Parathyroid adenoma (tissue), 2 donors: Measurements from ENCODE around the gene GTPBP3.

Source experiments
- H2AFZ ChIP-seq: fragments of 300-600 bp; sonication (generic); one replicate; pipeline ENCODE4 v1.7.0; 2017; ENCODE audit warnings: antibody characterized with exemption, mild to moderate bottlenecking
- H3K27ac ChIP-seq: fragments of 300-600 bp; sonication (generic); one replicate; pipeline ENCODE4 v1.7.0; 2017
- H3K27me3 ChIP-seq: fragments of 300-600 bp; sonication (generic); one replicate; pipeline ENCODE4 v1.7.0; 2017; ENCODE audit warnings: low read length; ENCODE audit not compliant: control insufficient read depth, insufficient read depth
- H3K36me3 ChIP-seq: fragments of 300-600 bp; sonication (generic); one replicate; pipeline ENCODE4 v1.7.0; 2017; ENCODE audit warnings: low read length; ENCODE audit not compliant: control insufficient read depth, insufficient read depth
- H3K4me1 ChIP-seq: fragments of 300-600 bp; sonication (generic); one replicate; pipeline ENCODE4 v1.7.0; 2017; ENCODE audit warnings: control low read depth
- H3K4me2 ChIP-seq: fragments of 300-600 bp; sonication (generic); one replicate; pipeline ENCODE4 v1.7.0; 2017; ENCODE audit warnings: low read length
- H3K4me3 ChIP-seq: fragments of 300-600 bp; sonication (generic); one replicate; pipeline ENCODE4 v1.7.0; 2017; ENCODE audit warnings: low read depth, low read length
- H3K79me2 ChIP-seq: fragments of 300-600 bp; sonication (generic); one replicate; pipeline ENCODE4 v1.7.0; 2017; ENCODE audit warnings: control low read depth
- H3K9ac ChIP-seq: fragments of 300-600 bp; sonication (generic); one replicate; pipeline ENCODE4 v1.7.0; 2017; ENCODE audit warnings: mild to moderate bottlenecking
- H3K9me3 ChIP-seq: fragments of 300-600 bp; sonication (generic); one replicate; pipeline ENCODE4 v1.7.0; 2017; ENCODE audit warnings: low read length; ENCODE audit not compliant: control insufficient read depth
- TF ChIP-seq, protein P1 (sequence below): fragments of 300-600 bp; sonication (generic); IDR thresholded peaks from one replicate; pipeline ENCODE4 v1.7.0; 2017; ENCODE audit warnings: antibody characterized with exemption, mild to moderate bottlenecking
- donor health status: primary hyperparathyroidism.

The GTPBP3 gene

DNA sequence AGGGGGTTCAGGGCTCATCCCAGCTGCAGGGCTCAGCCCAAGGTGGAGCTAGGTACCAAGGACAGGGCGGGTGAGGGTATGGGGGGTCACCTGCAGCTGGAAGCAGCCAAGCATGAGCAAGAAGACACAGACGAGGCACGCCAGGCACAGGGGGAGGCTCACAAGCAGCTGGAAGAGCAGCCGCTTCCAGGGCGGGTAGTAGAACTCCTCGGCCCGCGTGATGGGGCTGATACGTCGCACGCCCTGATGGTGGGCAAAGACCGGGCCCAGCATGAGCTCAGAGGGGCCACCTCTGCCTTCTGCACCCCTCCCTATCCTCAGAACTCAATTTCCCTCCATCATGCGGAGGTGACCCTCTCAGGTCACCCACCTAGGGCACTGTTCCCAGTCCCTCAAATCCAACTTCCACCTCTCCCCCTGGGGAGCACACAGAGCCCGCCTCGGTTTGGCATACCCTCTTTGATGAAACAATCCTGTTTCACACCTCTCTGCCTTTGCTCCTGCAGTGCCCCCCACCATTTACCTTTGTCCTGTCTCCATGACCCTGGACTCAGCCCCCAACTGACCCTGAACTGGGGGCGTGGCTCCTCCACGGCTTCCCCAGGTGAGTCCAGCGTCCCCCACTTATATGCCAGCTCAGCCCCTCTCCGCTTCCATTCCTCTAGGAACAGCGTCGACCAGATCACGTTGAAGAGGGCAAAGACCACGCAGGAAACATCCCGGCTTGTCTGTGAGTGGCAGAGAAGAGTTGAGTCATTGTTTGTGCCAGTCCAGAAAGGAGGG lies 6.9 kb upstream of the GTPBP3 start:
- Histone ChIP-seq H3K79me2 (no peaks in the 10 kb centered on the region), H3K4me3 (no peak overlapping the region), H3K36me3 (no peaks in the 10 kb centered on the region), H2AFZ (no peak overlapping the region), H3K4me1 (no peaks in the 10 kb centered on the region), H3K4me2 (no peak overlapping the region), H3K27ac (no peak overlapping the region), H3K9me3 (no peaks in the 10 kb centered on the region), H3K27me3 (no peaks in the 10 kb centered on the region), H3K9ac (no peak overlapping the region)
- TF ChIP-seq, protein P1, sequence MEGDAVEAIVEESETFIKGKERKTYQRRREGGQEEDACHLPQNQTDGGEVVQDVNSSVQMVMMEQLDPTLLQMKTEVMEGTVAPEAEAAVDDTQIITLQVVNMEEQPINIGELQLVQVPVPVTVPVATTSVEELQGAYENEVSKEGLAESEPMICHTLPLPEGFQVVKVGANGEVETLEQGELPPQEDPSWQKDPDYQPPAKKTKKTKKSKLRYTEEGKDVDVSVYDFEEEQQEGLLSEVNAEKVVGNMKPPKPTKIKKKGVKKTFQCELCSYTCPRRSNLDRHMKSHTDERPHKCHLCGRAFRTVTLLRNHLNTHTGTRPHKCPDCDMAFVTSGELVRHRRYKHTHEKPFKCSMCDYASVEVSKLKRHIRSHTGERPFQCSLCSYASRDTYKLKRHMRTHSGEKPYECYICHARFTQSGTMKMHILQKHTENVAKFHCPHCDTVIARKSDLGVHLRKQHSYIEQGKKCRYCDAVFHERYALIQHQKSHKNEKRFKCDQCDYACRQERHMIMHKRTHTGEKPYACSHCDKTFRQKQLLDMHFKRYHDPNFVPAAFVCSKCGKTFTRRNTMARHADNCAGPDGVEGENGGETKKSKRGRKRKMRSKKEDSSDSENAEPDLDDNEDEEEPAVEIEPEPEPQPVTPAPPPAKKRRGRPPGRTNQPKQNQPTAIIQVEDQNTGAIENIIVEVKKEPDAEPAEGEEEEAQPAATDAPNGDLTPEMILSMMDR = no peak

DNA sequence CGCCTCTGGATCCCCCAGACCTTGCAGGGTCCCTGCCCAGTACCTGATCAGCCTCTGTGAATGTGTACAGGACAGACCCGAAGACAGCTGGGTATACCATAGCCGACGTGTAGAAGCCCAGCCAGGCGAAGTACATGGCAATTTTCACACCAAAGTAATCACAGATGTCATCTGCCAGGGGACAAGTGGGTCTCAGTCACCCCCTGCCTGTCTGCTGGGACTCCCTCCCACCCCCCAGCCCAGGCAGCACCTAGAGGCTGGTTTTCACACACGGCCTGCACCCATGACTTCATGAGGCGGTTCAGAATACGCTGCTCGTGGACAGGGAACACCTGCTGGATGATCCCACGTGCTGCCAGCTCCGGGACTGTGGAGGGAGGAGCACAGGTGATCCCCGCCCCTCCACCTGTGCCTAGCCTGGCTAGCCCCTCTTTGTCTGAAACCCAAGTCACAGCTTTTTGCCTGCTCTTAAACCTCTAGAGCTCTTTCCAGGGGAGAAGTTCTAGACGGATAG lies 6.3 kb upstream of the GTPBP3 start:
- H3K36me3 ChIP-seq = no peaks in the 10 kb centered on the region
- no peaks in the 10 kb centered on the region for H3K4me1 ChIP-seq
- H3K27me3 ChIP-seq = no peaks in the 10 kb centered on the region
- H3K4me2 ChIP-seq = no peak overlapping the region
- H3K79me2 ChIP-seq = no peaks in the 10 kb centered on the region
- H3K9ac ChIP-seq = no peak overlapping the region
- H2AFZ ChIP-seq = no peak overlapping the region
- TF ChIP-seq, protein P1 = no peak
- H3K4me3 ChIP-seq = no peak overlapping the region
- H3K27ac ChIP-seq = no peak overlapping the region
- H3K9me3 ChIP-seq = no peaks in the 10 kb centered on the region

DNA sequence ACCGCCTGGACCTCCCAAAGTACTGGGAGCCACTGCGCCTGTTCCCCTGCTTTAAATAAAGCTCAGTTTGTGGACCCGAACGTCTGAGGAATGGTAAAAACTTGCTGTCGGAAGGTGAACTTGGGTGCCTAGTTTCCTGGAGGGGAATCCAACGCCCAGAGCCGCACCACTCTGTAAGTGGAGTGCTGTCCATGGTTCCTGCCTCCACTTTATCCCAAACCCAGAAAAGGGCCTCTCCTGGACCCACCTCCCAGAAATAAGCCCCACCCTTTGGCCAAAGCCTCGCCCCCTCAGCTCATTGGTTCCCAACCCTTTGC lies 5.0 kb upstream of the GTPBP3 start:
- Histone ChIP-seq H3K9ac (no peak overlapping the region), H3K4me1 (no peaks in the 10 kb centered on the region), H3K36me3 (no peaks in the 10 kb centered on the region), H3K4me3 (no peak overlapping the region), H3K27me3 (no peaks in the 10 kb centered on the region), H3K27ac (no peak overlapping the region), H3K4me2 (no peak overlapping the region), H3K9me3 (no peaks in the 10 kb centered on the region), H2AFZ (no peak overlapping the region), H3K79me2 (no peaks in the 10 kb centered on the region)
- TF ChIP-seq, protein P1 = no peak

DNA sequence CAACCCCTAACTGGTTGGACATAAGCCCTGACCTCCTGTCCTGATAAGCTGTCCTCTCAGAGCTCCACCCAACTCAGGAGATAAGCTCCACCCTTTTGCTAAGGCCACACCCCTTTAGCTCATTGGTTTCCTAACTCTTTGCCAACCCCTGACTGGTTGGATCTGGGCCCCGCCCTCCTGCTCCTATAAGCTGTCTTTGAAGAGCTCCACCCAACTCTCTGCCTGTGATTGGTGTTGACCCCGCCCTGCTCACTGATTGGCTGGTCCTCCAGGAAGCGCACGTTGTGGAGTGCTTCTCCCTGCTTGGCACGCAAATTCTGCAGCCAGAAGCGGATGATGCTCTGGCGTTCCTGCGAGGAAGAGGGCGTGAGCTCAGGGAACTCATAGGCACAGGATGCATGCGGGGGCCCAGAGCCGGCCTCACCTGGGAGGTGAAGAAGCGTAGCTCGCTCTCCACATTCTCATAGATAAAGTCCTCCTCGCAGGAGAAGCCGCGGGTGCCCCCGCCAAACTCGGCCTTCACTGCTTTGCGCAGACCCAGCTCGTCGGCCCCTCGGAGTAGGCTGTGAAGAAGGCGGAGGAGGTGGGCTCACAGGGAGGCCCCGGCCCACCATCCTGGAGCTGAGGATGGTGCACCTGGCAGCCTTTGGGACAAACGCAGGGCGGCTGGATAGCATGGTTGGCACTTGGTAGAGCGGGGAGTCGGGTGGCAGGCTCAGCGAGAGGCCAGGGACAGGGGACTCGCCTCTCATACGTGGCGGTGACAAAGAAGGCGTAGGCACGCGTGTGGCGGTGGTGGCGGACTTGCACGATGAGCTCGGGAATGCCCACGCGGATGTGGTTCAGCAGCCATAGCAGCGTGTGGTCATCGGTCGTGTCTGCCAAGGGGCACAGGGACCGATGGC lies 4.4 kb upstream of the GTPBP3 start:
- H3K79me2 ChIP-seq = no peaks in the 10 kb centered on the region
- H3K27me3 ChIP-seq = no peaks in the 10 kb centered on the region
- no peaks in the 10 kb centered on the region for H3K36me3 ChIP-seq
- H3K4me3 ChIP-seq = no peak overlapping the region
- TF ChIP-seq, protein P1 = no peak
- peaks cover under 1% of the 10 kb centered on the region for H3K4me1 ChIP-seq
- no peak overlapping the region for H2AFZ ChIP-seq
- H3K9ac ChIP-seq = no peak overlapping the region
- no peaks in the 10 kb centered on the region for H3K9me3 ChIP-seq
- no peak overlapping the region for H3K4me2 ChIP-seq
- no peak overlapping the region for H3K27ac ChIP-seq
